Measurements from ENCODE around the gene PCSK9. TPM values are rescaled to one million over a fixed set of nuclear protein-coding genes. Genes with fewer than 3 reads are reported as not detected.

Gene PCSK9
- polyA plus RNA-seq, 2 of the 4 experiments (the other 2 are of a cell fraction), result 1.7 to 7.3 TPM

GRCh38 chr1:55037733-55038551 lies 1.4 kb upstream of the PCSK9 start:
- H3K27ac ChIP-seq, result no peak overlapping the region
- H3K9me3 ChIP-seq, result no peaks in the 10 kb centered on the region
- CTCF ChIA-PET, result no interaction called here
- DNase-seq (ENCODE audit: low read depth in 1 of 2, low spot score in 1 of 2) (no peak), FAIRE-seq (no peak), ATAC-seq (no peak)
- POLR2A ChIA-PET, result no interaction called here
- H3K4me2 ChIP-seq, result no peak overlapping the region
- no peak overlapping the region for H3K4me3 ChIP-seq
- 89% methylated on average over 8 of the region's 8 CpGs for WGBS (ENCODE audit: missing lambda C conversion rate)
- H3K4me1 ChIP-seq, result peaks cover 25% of the 10 kb centered on the region
- TF ChIP-seq FOSL2 (IDR thresholded peaks at IDR 0.05) (no peak), FOSL2 (CRISPR knock-in tag; IDR thresholded peaks at IDR 0.05) (no peak), POLR2A (IDR thresholded peaks at IDR 0.05; ENCODE audit: low read length) (no peak), RARB (CRISPR knock-in tag; IDR thresholded peaks at IDR 0.05) (no peak), SMC3 (IDR thresholded peaks at IDR 0.05) (no peak), ZNF302 (CRISPR knock-in tag; IDR thresholded peaks at IDR 0.05) (no peak)

DNA sequence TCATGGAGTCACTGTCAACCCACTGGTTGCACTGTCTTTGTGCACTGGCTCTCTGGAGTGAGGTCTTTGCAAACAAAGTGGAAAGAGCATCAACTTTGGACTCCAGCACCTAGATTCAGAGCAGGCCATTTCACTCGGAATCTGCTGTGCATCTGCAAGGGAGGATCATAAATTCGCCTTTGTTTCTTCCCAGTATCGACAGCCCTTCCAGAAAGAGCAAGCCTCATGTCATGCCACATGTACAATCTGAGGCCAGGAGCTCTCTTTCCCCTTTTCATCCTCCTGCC lies 853 bp upstream of the PCSK9 start:
- ATAC-seq, result no peak
- CTCF ChIA-PET, result no interaction called here
- POLR2A ChIA-PET, result no interaction called here
- no peak overlapping the region for H3K4me2 ChIP-seq
- H3K4me1 ChIP-seq, result peaks cover 25% of the 10 kb centered on the region
- no peak overlapping the region for H3K4me3 ChIP-seq
- H3K9me3 ChIP-seq, result no peaks in the 10 kb centered on the region
- no peak for FAIRE-seq
- H3K27ac ChIP-seq, result no peak overlapping the region; a peak in 1 of 6 replicates
- 85% methylated on average over 3 of the region's 3 CpGs for WGBS (ENCODE audit: missing lambda C conversion rate)
- TF ChIP-seq HES2 (IDR thresholded peaks at IDR 0.05), result no peak
- no peak for DNase-seq (ENCODE audit: low read depth in 1 of 2, low spot score in 1 of 2)

DNA sequence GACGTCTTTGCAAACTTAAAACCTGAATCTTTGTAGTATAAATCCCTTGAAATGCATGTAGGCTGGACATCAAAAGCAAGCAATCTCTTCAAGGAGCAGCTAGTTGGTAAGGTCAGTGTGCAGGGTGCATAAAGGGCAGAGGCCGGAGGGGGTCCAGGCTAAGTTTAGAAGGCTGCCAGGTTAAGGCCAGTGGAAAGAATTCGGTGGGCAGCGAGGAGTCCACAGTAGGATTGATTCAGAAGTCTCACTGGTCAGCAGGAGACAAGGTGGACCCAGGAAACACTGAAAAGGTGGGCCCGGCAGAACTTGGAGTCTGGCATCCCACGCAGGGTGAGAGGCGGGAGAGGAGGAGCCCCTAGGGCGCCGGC lies 390 bp upstream of the PCSK9 start:
- H3K4me1 ChIP-seq, result peaks cover 25% of the 10 kb centered on the region
- peak overlapping the region; percentile 94 for H3K4me2 ChIP-seq
- ATAC-seq, result no peak
- no peak for FAIRE-seq
- TF ChIP-seq CEBPB (IDR thresholded peaks at IDR 0.05) (no peak), MAZ (IDR thresholded peaks at IDR 0.05; ENCODE audit: borderline replicate concordance, low read depth, low read length) (no peak), BHLHE40 (IDR thresholded peaks at IDR 0.05; ENCODE audit: low read depth, low read length) (no peak), NR3C1 (IDR thresholded peaks at IDR 0.05) (no peak)
- 47% methylated on average over 9 of the region's 9 CpGs for WGBS (ENCODE audit: missing lambda C conversion rate)
- H3K9me3 ChIP-seq, result no peaks in the 10 kb centered on the region
- POLR2A ChIA-PET, result no interaction called here
- CTCF ChIA-PET, result no interaction called here
- H3K27ac ChIP-seq, result peak overlapping the region in 1 of 2 experiments; percentile 85; a peak in 3 of 6 replicates
- H3K4me3 ChIP-seq, result peak overlapping the region; percentile 52; the same call in 2 of the 3 replicates
- no peak for DNase-seq (ENCODE audit: low read depth in 1 of 2, low spot score in 1 of 2)

DNA sequence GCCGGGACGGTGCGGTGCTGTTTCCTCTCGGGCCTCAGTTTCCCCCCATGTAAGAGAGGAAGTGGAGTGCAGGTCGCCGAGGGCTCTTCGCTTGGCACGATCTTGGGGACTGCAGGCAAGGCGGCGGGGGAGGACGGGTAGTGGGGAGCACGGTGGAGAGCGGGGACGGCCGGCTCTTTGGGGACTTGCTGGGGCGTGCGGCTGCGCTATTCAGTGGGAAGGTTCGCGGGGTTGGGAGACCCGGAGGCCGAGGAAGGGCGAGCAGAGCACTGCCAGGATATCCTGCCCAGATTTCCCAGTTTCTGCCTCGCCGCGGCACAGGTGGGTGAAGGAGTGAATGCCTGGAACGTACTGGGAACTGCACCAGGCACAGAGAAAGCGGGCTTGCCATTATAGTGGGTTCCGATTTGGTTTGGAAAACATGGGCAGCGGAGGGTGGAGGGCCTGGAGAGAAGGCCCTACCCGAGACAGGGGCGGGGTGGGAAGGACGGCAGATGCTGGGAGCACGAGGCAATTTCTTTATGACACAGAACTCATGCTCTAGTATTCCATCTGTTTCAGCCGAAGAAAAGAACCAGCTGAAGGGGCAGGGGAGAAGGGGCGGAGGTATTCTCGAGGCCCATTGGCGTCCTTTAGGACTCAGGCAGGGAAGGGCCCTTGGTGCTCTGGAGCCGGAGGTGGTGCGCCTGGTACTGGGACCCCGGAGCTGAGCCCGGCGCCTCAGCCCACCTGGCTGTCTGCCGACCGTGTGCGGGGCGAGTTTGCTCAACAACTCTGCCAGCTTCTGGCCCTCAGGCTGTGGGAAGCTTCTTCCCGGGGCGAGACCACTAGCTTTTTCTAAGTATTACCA lies 960 bp downstream of the PCSK9 start:
- peak overlapping the region; percentile 52 for H3K4me3 ChIP-seq
- FAIRE-seq (no peak), DNase-seq (ENCODE audit: low read depth in 1 of 2, low spot score in 1 of 2) (no peak), ATAC-seq (peak; percentile 19 to 42; a peak in 5 of 6 replicates)
- ChIA-PET CTCF (interaction anchor here (1.4 kb wide), 1 partner anchor 18 kb away, joined by 5 read pairs; no protein-coding TSS in a partner anchor), POLR2A (no interaction called here)
- H3K9me3 ChIP-seq, result no peaks in the 10 kb centered on the region
- peak overlapping the region; percentile 94 for H3K4me2 ChIP-seq
- H3K27ac ChIP-seq, result peak overlapping the region; percentile 62 to 85
- WGBS (ENCODE audit: missing lambda C conversion rate), result 41% methylated on average over 29 of the region's 49 CpGs
- H3K4me1 ChIP-seq, result peaks cover 23% of the 10 kb centered on the region
- TF ChIP-seq MYC (IDR thresholded peaks at IDR 0.05; ENCODE audit: borderline replicate concordance, low read length), result no peak
- no peak for TF ChIP-seq TP53 (CRISPR knock-in tag; IDR thresholded peaks at IDR 0.05)
- TF ChIP-seq CBX8 (IDR thresholded peaks at IDR 0.05), result no peak
- no peak for TF ChIP-seq KDM5A (IDR thresholded peaks at IDR 0.05)
- TF ChIP-seq KDM1A (IDR thresholded peaks at IDR 0.05; ENCODE audit: low read depth), result no peak
- TF ChIP-seq CBX2 (IDR thresholded peaks at IDR 0.05; ENCODE audit: borderline replicate concordance, low read depth), result no peak
- TF ChIP-seq ZNF302 (CRISPR knock-in tag; IDR thresholded peaks at IDR 0.05), result no peak
- TF ChIP-seq GATA3 (IDR thresholded peaks at IDR 0.05; ENCODE audit: borderline replicate concordance), result no peak
- TF ChIP-seq PBX3 (IDR thresholded peaks at IDR 0.05), result no peak
- TF ChIP-seq, protein P1, sequence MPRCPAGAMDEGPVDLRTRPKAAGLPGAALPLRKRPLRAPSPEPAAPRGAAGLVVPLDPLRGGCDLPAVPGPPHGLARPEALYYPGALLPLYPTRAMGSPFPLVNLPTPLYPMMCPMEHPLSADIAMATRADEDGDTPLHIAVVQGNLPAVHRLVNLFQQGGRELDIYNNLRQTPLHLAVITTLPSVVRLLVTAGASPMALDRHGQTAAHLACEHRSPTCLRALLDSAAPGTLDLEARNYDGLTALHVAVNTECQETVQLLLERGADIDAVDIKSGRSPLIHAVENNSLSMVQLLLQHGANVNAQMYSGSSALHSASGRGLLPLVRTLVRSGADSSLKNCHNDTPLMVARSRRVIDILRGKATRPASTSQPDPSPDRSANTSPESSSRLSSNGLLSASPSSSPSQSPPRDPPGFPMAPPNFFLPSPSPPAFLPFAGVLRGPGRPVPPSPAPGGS (IDR thresholded peaks at IDR 0.05), result no peak
- TF ChIP-seq SREBF2 (IDR thresholded peaks at IDR 0.05), result no peak
- TF ChIP-seq, protein P2, sequence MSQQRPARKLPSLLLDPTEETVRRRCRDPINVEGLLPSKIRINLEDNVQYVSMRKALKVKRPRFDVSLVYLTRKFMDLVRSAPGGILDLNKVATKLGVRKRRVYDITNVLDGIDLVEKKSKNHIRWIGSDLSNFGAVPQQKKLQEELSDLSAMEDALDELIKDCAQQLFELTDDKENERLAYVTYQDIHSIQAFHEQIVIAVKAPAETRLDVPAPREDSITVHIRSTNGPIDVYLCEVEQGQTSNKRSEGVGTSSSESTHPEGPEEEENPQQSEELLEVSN (IDR thresholded peaks at IDR 0.05; ENCODE audit: borderline replicate concordance, low read depth), result no peak
- no peak for TF ChIP-seq MAFK (IDR thresholded peaks at IDR 0.05; ENCODE audit: partially characterized antibody)
- no peak for TF ChIP-seq RAD21 (conservative IDR thresholded peaks at IDR 0.05 in 1 of 2, IDR thresholded peaks at IDR 0.05 in 1 of 2)
- no peak for TF ChIP-seq MAZ (IDR thresholded peaks at IDR 0.05; ENCODE audit: borderline replicate concordance, low read depth, low read length)
- TF ChIP-seq, protein P3, sequence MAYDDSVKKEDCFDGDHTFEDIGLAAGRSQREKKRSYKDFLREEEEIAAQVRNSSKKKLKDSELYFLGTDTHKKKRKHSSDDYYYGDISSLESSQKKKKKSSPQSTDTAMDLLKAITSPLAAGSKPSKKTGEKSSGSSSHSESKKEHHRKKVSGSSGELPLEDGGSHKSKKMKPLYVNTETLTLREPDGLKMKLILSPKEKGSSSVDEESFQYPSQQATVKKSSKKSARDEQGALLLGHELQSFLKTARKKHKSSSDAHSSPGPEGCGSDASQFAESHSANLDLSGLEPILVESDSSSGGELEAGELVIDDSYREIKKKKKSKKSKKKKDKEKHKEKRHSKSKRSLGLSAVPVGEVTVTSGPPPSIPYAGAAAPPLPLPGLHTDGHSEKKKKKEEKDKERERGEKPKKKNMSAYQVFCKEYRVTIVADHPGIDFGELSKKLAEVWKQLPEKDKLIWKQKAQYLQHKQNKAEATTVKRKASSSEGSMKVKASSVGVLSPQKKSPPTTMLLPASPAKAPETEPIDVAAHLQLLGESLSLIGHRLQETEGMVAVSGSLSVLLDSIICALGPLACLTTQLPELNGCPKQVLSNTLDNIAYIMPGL (CRISPR knock-in tag; IDR thresholded peaks at IDR 0.05; ENCODE audit: borderline replicate concordance), result no peak
- TF ChIP-seq CEBPB (IDR thresholded peaks at IDR 0.05), result no peak

Data from A549 (cell line).